ENCODE measurements around the gene GUCY1A1. TPM values are rescaled to one million over a fixed set of nuclear protein-coding genes. Genes with fewer than 3 reads are reported as not detected.

GUCY1A1 gene
- total RNA-seq, 6 experiments from 2014 or later = not detected

- Mint-ChIP-seq H3K4me3 (no peak overlapping the region), H3K27ac (no peak overlapping the region), H3K27me3 (ENCODE audit: insufficient read depth) (peaks cover 2% of the 10 kb centered on the region; the same call in 1 of the 2 replicates), H3K36me3 (ENCODE audit: low read depth) (no peaks in the 10 kb centered on the region; the same call in 1 of the 2 replicates), H3K4me1 (ENCODE audit: low read depth) (no peaks in the 10 kb centered on the region), H3K9me3 (peaks cover 12% of the 10 kb centered on the region; the same call in 1 of the 2 replicates)
- no peak for TF ChIP-seq CTCF (IDR thresholded peaks at IDR 0.05)
- DNase-seq = no peak
Measured at GRCh38 chr4:155703486-155704247, 37.0 kb downstream of the GUCY1A1 start.

GRCh38 chr4:155704841-155705404, 38.3 kb downstream of the GUCY1A1 start:
- no peak overlapping the region for H3K4me3 Mint-ChIP-seq
- no peaks in the 10 kb centered on the region for H3K4me1 Mint-ChIP-seq (ENCODE audit: low read depth)
- TF ChIP-seq CTCF (IDR thresholded peaks at IDR 0.05) = no peak
- no peaks in the 10 kb centered on the region; the same call in 1 of the 2 replicates for H3K36me3 Mint-ChIP-seq (ENCODE audit: low read depth)
- DNase-seq = no peak
- no peak overlapping the region for H3K27ac Mint-ChIP-seq
- H3K27me3 Mint-ChIP-seq (ENCODE audit: insufficient read depth) = peaks cover 2% of the 10 kb centered on the region; the same call in 1 of the 2 replicates
- H3K9me3 Mint-ChIP-seq = peaks cover 11% of the 10 kb centered on the region; the same call in 1 of the 2 replicates

- TF ChIP-seq CTCF (IDR thresholded peaks at IDR 0.05) = no peak
- Mint-ChIP-seq H3K27ac (no peak overlapping the region), H3K9me3 (peaks cover 11% of the 10 kb centered on the region; the same call in 1 of the 2 replicates), H3K4me3 (no peak overlapping the region), H3K4me1 (ENCODE audit: low read depth) (no peaks in the 10 kb centered on the region), H3K36me3 (ENCODE audit: low read depth) (no peaks in the 10 kb centered on the region; the same call in 1 of the 2 replicates), H3K27me3 (ENCODE audit: insufficient read depth) (peaks cover 2% of the 10 kb centered on the region; the same call in 1 of the 2 replicates)
- no peak for DNase-seq
Measured at GRCh38 chr4:155705664-155706063, 39.0 kb downstream of the GUCY1A1 start.

GRCh38 chr4:155706147-155706546, 39.5 kb downstream of the GUCY1A1 start:
- no peak for DNase-seq
- Mint-ChIP-seq H3K27me3 (ENCODE audit: insufficient read depth) (peaks cover 2% of the 10 kb centered on the region; the same call in 1 of the 2 replicates), H3K36me3 (ENCODE audit: low read depth) (no peaks in the 10 kb centered on the region; the same call in 1 of the 2 replicates), H3K9me3 (peaks cover 11% of the 10 kb centered on the region; the same call in 1 of the 2 replicates), H3K4me1 (ENCODE audit: low read depth) (no peaks in the 10 kb centered on the region), H3K4me3 (no peak overlapping the region), H3K27ac (no peak overlapping the region)
- TF ChIP-seq CTCF (IDR thresholded peaks at IDR 0.05) = no peak

- H3K36me3 Mint-ChIP-seq (ENCODE audit: low read depth) = no peaks in the 10 kb centered on the region
- H3K4me1 Mint-ChIP-seq (ENCODE audit: low read depth) = no peaks in the 10 kb centered on the region
- no peak for DNase-seq
- H3K9me3 Mint-ChIP-seq = peaks cover 11% of the 10 kb centered on the region; the same call in 1 of the 2 replicates
- no peak overlapping the region for H3K4me3 Mint-ChIP-seq
- TF ChIP-seq CTCF (IDR thresholded peaks at IDR 0.05) = no peak
- H3K27ac Mint-ChIP-seq = no peak overlapping the region
- H3K27me3 Mint-ChIP-seq (ENCODE audit: insufficient read depth) = peaks cover 2% of the 10 kb centered on the region; the same call in 1 of the 2 replicates
Measured at GRCh38 chr4:155707251-155707650, 40.6 kb downstream of the GUCY1A1 start.

All from HFFc6 (cell line).